AG04450 (cell line): ENCODE measurements around the gene STARD7. TPM values are rescaled to one million over a fixed set of nuclear protein-coding genes. Genes with fewer than 3 reads are reported as not detected.

Experiments
- CTCF ChIA-PET: fragments of 300-600, 350-600 bp; formaldehyde crosslinking; extraction: SDS; loops from one replicate; lab custom pipeline; 2022; ENCODE audit warnings: antibody characterized with exemption, inconsistent platforms; lab: Charles Lee
- POLR2A ChIA-PET: fragments of 350-600 bp; formaldehyde crosslinking; extraction: SDS; loops from one replicate; lab custom pipeline; 2021; ENCODE audit warnings: antibody characterized with exemption, inconsistent platforms; lab: Yijun Ruan, JAX
- DNase-seq: peaks from one replicate; pipeline ENCODE4 v3.0.0-alpha.2; 2011; ENCODE audit warnings: low read depth, low spot score
- H3K27ac ChIP-seq: one replicate; pipeline ENCODE4 v1.5.1; 2012; ENCODE audit warnings: low read depth, low read length, control low read depth
- H3K27me3 ChIP-seq: one replicate; pipeline ENCODE4 v1.6.0; 2012; ENCODE audit warnings: low read length; ENCODE audit not compliant: control insufficient read depth, insufficient read depth
- H3K4me3 ChIP-seq: 2 replicates; pipeline ENCODE4 v1.5.1; 2011; ENCODE audit warnings: mild to moderate bottlenecking, low read depth, low read length, control low read depth
- H3K9me3 ChIP-seq: 2 replicates; pipeline ENCODE4 v1.5.1; 2012; ENCODE audit warnings: low read length; ENCODE audit not compliant: control insufficient read depth, insufficient read depth
- polyA plus RNA-seq: library from polyadenylated mRNA; depleted of rRNA; stranded (reverse); fragments of >200 nt; gene quantifications from 2 replicates; pipeline ENCODE4 v1.2.3, GENCODE V29; 2011
- TF ChIP-seq, protein P1 (sequence below): IDR thresholded peaks from 2 replicates; pipeline ENCODE4 v1.5.1; 2011; ENCODE audit warnings: low read depth, low read length, control low read depth, inconsistent platforms

The STARD7 gene
- polyA plus RNA-seq, 1 experiment, result 106 TPM

GRCh38 chr2:96147593-96148201 is 60.9 kb downstream of the STARD7 start:
- TF ChIP-seq, protein P1, sequence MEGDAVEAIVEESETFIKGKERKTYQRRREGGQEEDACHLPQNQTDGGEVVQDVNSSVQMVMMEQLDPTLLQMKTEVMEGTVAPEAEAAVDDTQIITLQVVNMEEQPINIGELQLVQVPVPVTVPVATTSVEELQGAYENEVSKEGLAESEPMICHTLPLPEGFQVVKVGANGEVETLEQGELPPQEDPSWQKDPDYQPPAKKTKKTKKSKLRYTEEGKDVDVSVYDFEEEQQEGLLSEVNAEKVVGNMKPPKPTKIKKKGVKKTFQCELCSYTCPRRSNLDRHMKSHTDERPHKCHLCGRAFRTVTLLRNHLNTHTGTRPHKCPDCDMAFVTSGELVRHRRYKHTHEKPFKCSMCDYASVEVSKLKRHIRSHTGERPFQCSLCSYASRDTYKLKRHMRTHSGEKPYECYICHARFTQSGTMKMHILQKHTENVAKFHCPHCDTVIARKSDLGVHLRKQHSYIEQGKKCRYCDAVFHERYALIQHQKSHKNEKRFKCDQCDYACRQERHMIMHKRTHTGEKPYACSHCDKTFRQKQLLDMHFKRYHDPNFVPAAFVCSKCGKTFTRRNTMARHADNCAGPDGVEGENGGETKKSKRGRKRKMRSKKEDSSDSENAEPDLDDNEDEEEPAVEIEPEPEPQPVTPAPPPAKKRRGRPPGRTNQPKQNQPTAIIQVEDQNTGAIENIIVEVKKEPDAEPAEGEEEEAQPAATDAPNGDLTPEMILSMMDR, result no peak
- POLR2A ChIA-PET, result no interaction called here
- no peaks in the 10 kb centered on the region for H3K27me3 ChIP-seq
- no peak overlapping the region for H3K4me3 ChIP-seq
- no peak for DNase-seq
- peak overlapping the region; percentile 39 for H3K27ac ChIP-seq
- no peaks in the 10 kb centered on the region; the same call in 1 of the 2 replicates for H3K9me3 ChIP-seq
- CTCF ChIA-PET, result interaction anchor here (1.0 to 1.3 kb wide), 2 partner anchors 9 to 27 kb away, joined by 3 to 7 read pairs; no protein-coding TSS in a partner anchor

- no peak for DNase-seq
- POLR2A ChIA-PET, result no interaction called here
These were observed 61.6 kb downstream of the STARD7 start for GRCh38 chr2:96146881-96147592.

GRCh38 chr2:96146153-96146880 is 62.3 kb downstream of the STARD7 start:
- POLR2A ChIA-PET, result no interaction called here
- Histone ChIP-seq H3K27ac (no peak overlapping the region), H3K4me3 (no peak overlapping the region), H3K27me3 (no peaks in the 10 kb centered on the region), H3K9me3 (no peaks in the 10 kb centered on the region; the same call in 1 of the 2 replicates)
- TF ChIP-seq, protein P1, result no peak
- DNase-seq, result no peak
- CTCF ChIA-PET, result interaction anchor here (1.0 kb wide), 1 partner anchor 7 kb away, joined by 3 read pairs; no protein-coding TSS in a partner anchor

More at GRCh38 chr2:96146881-96147592, 61.6 kb downstream of the STARD7 start:
- Histone ChIP-seq H3K9me3 (no peaks in the 10 kb centered on the region; the same call in 1 of the 2 replicates), H3K27me3 (no peaks in the 10 kb centered on the region), H3K27ac (no peak overlapping the region), H3K4me3 (no peak overlapping the region)
- CTCF ChIA-PET, result interaction anchor here (1.0 to 1.3 kb wide), 2 partner anchors 8 to 27 kb away, joined by 3 to 7 read pairs; no protein-coding TSS in a partner anchor
- TF ChIP-seq, protein P1, result no peak

DNA sequence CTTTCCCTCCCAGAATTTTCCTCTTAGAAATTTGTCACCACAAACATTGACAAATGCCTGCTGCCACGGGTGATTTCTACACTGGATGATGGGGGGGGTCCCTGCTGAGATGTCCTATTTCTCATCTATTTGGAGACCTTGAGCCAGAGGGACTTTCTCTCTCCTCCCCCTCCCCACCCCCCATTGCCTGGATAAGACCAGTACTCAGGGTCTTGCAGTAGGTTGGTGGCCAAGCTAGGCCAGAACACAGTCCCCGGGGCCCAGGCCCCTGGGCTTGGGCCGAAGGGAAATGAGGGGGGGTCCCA is 62.8 kb downstream of the STARD7 start:
- CTCF ChIA-PET, result no interaction called here
- H3K27ac ChIP-seq, result no peak overlapping the region
- no peak overlapping the region for H3K4me3 ChIP-seq

More for the DNA sequence above, 62.8 kb downstream of the STARD7 start:
- POLR2A ChIA-PET, result no interaction called here
- no peaks in the 10 kb centered on the region; the same call in 1 of the 2 replicates for H3K9me3 ChIP-seq
- no peaks in the 10 kb centered on the region for H3K27me3 ChIP-seq
- DNase-seq, result no peak
- TF ChIP-seq, protein P1, result no peak
